BE2C (cell line): Measurements from ENCODE around the gene HSPA1A.
"Not testable (repeated sequence)": the region's sequence is repeated elsewhere in the genome, so short reads cannot be mapped to it uniquely, and the experiment has no call there.

Experiments used
- DNase-seq: peaks from one replicate; pipeline ENCODE4 v3.0.0-alpha.2; 2020
- H3K27me3 ChIP-seq: fragments of 250-450 bp; sonication (Bioruptor Pico); 2 replicates; pipeline ENCODE4 v1.5.1; 2020; ENCODE audit warnings: mild to moderate bottlenecking
- H3K36me3 ChIP-seq: fragments of 250-450 bp; sonication (Bioruptor Pico); 2 replicates; pipeline ENCODE4 v1.5.1; 2020; ENCODE audit warnings: mild to moderate bottlenecking
- H3K4me1 ChIP-seq: fragments of 250-450 bp; sonication (Bioruptor Pico); 2 replicates; pipeline ENCODE4 v1.5.1; 2020
- H3K4me3 ChIP-seq: 2 replicates; pipeline ENCODE4 v1.5.1; 2011; ENCODE audit warnings: low read depth, low read length
- H3K9me3 ChIP-seq: fragments of 250-450 bp; sonication (Bioruptor Pico); 2 replicates; pipeline ENCODE4 v1.5.1; 2020
- TF ChIP-seq, protein P1 (sequence below): IDR thresholded peaks from 2 replicates; pipeline ENCODE4 v1.5.1; 2012; ENCODE audit warnings: mild to moderate bottlenecking, low read depth, low read length

Gene HSPA1A

GRCh38 chr6:31858707-31859106 is 43.4 kb downstream of the HSPA1A start:
- Histone ChIP-seq H3K9me3 (no peaks in the 10 kb centered on the region), H3K4me3 (no peak overlapping the region), H3K4me1 (no peaks in the 10 kb centered on the region), H3K27me3 (no peaks in the 10 kb centered on the region), H3K36me3 (0 out of 2 replicates have a peak, but pooled peaks cover 3% of the 10 kb centered on the region)
- no peak for DNase-seq
- TF ChIP-seq, protein P1, sequence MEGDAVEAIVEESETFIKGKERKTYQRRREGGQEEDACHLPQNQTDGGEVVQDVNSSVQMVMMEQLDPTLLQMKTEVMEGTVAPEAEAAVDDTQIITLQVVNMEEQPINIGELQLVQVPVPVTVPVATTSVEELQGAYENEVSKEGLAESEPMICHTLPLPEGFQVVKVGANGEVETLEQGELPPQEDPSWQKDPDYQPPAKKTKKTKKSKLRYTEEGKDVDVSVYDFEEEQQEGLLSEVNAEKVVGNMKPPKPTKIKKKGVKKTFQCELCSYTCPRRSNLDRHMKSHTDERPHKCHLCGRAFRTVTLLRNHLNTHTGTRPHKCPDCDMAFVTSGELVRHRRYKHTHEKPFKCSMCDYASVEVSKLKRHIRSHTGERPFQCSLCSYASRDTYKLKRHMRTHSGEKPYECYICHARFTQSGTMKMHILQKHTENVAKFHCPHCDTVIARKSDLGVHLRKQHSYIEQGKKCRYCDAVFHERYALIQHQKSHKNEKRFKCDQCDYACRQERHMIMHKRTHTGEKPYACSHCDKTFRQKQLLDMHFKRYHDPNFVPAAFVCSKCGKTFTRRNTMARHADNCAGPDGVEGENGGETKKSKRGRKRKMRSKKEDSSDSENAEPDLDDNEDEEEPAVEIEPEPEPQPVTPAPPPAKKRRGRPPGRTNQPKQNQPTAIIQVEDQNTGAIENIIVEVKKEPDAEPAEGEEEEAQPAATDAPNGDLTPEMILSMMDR: no peak

DNA sequence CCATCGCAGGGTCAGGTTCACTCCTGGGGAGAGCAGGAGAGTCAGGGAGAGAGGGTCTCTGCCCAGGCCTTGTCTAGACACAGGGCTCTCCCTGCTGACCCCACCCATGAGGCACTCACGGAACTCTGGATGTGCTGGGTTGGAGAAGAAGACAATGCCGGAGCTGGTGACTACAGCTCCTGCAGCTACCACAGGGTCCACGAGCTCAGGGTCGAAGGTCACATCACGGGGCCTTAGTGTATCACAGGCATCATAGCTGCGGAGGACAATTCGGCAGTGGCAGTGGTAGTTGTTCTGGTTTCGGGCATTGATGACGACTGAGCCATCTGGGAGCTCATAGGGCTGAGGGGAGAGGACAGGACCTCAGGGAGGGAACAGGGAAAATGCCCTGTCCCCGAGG is 44.6 kb downstream of the HSPA1A start:
- no peaks in the 10 kb centered on the region for H3K4me1 ChIP-seq
- DNase-seq: no peak
- H3K4me3 ChIP-seq: no peak overlapping the region
- H3K9me3 ChIP-seq: no peaks in the 10 kb centered on the region
- 0 out of 2 replicates have a peak, but pooled peaks cover 3% of the 10 kb centered on the region for H3K36me3 ChIP-seq
- H3K27me3 ChIP-seq: no peaks in the 10 kb centered on the region
- TF ChIP-seq, protein P1: no peak

- Histone ChIP-seq H3K36me3 (0 out of 2 replicates have a peak, but pooled peaks cover 3% of the 10 kb centered on the region), H3K9me3 (no peaks in the 10 kb centered on the region), H3K4me3 (no peak overlapping the region), H3K27me3 (no peaks in the 10 kb centered on the region), H3K4me1 (no peaks in the 10 kb centered on the region)
- no peak for DNase-seq
- TF ChIP-seq, protein P1: no peak
Observed at GRCh38 chr6:31860349-31860748, 45.0 kb downstream of the HSPA1A start.

DNA sequence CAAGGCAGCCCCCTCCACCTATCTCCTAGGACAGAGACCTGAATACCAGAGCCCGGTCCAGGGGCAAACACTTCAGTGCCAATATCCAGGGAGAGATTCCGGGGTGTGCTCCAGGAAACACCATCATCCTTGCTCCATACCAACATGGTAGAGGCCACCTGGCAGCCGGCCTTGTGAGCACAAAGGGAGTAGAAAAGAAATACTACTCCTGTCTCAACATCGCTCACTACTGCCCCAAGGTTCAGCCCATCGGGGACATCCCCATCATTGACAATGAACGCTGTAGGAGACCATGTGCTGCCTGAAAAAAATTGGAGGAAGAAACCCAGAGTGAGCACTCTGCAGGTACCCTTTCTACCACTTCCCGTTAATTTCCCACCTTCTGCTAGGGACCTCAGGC is 45.8 kb downstream of the HSPA1A start:
- no peak for DNase-seq
- no peaks in the 10 kb centered on the region for H3K27me3 ChIP-seq
- 0 out of 2 replicates have a peak, but pooled peaks cover 3% of the 10 kb centered on the region for H3K36me3 ChIP-seq
- TF ChIP-seq, protein P1: no peak
- no peak overlapping the region for H3K4me3 ChIP-seq
- H3K9me3 ChIP-seq: no peaks in the 10 kb centered on the region
- H3K4me1 ChIP-seq: no peaks in the 10 kb centered on the region

DNA sequence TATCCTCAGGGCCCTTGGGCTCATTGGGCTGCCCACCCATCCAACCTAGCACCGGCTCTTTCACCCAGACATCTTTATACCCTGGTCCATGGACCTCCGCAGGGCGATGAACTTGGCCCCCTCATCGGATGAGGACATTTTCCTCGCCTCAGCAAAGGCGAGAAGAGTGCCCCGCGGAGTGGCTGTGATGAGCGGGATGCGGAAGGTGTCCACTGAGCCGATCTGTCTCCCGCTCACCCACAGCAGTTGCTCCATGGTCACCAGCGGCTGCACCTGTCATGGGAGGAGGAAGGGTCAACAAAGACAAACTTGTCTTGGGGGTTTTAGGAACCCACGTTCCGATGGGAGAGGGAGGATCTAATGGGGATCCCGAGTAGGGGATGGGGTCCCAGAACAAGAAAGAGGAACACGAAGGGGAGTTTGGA is 46.6 kb downstream of the HSPA1A start:
- Histone ChIP-seq H3K9me3 (no peaks in the 10 kb centered on the region), H3K27me3 (no peaks in the 10 kb centered on the region), H3K4me3 (peak overlapping the region; percentile 76), H3K4me1 (no peaks in the 10 kb centered on the region), H3K36me3 (0 out of 2 replicates have a peak, but pooled peaks cover 3% of the 10 kb centered on the region)
- no peak for DNase-seq
- TF ChIP-seq, protein P1: no peak

DNA sequence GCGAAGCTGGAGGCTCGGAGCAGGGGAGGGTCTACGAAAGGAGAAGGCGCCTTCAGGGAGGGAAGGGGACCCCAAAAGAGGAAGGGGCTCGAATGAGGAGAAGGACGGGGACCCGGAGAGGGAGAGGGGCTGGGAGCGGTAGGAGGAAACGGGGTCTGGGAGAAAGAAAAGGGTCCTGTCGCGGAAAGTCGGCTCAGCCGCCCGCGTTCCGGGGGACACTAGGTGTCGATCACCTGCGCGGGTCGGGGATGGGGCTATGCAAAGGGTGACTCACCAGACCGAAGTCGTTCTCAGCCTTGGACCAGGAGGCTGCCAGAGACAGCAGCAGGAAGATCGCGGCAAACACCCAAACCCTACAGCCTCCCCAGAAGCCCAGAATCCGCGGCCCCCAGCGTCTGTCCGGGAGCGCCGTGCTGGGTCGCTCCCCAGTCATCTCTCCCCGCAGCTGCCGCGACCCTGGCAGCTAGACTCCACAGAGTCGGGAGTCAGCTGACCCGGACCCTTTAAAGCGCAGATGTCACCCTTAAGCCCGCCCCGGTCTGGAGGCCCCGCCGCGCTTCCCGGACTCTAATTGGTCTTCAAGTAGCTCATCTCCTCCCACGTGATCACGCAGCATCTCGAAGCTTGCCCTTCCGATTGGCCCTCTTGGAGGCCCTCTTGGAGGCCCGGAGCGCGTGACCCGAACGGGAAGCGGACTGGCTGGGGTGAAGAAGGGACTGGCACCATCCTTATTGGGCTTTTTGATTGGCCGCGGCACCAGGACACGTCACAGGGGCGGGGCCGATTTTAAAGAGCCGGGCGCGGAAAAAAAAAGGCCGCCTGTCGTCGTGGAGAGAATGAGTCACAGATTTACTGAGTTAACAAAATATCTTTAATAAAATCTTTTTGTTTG is 47.2 kb downstream of the HSPA1A start, which contains the start of gene NEU1:
Gene NEU1 (minus strand): TSS at position 478 of the 892 bp plus-strand sequence. CDS start 45 bp downstream, at position 433.
- DNase-seq: peak; percentile 100
- H3K36me3 ChIP-seq: 0 out of 2 replicates have a peak, but pooled peaks cover 3% of the 10 kb centered on the region
- TF ChIP-seq, protein P1: no peak
- H3K9me3 ChIP-seq: no peaks in the 10 kb centered on the region
- no peaks in the 10 kb centered on the region for H3K27me3 ChIP-seq
- H3K4me3 ChIP-seq: peak within 1 kb of the TSS; percentile 76
- no peaks in the 10 kb centered on the region for H3K4me1 ChIP-seq

- DNase-seq, H3K36me3 ChIP-seq, H3K4me1 ChIP-seq, H3K27me3 ChIP-seq, H3K9me3 ChIP-seq: not testable (repeated sequence)
- peak overlapping the region; percentile 74 for H3K4me3 ChIP-seq
Observed at GRCh38 chr6:31864123-31864562, 48.8 kb downstream of the HSPA1A start.
